Suprapubic skin (tissue), 4 donors: ENCODE results near the gene VASP. TPM values are rescaled to one million over a fixed set of nuclear protein-coding genes. Genes with fewer than 3 reads are reported as not detected.
A peak's percentile ranks its signal among the peaks of the same experiment; 100 is the strongest.

Source experiments
- DNase-seq, 2 donors: peaks; one replicate each; pipeline ENCODE4 v3.0.0-alpha.2; 2019; ENCODE audit warnings: low spot score in 2 of 2
- H3K27ac ChIP-seq: fragments of 200-600 bp; sonication (generic); one replicate; pipeline ENCODE4 v1.5.1; 2019
- H3K27me3 ChIP-seq: fragments of 200-600 bp; sonication (generic); one replicate; pipeline ENCODE4 v1.5.1; 2019
- H3K36me3 ChIP-seq: fragments of 200-600 bp; sonication (generic); one replicate; pipeline ENCODE4 v1.5.1; 2019
- H3K4me1 ChIP-seq: fragments of 200-600 bp; sonication (generic); one replicate; pipeline ENCODE4 v1.5.1; 2019
- H3K4me3 ChIP-seq: fragments of 200-600 bp; sonication (generic); one replicate; pipeline ENCODE4 v1.5.1; 2019; ENCODE audit warnings: mild to moderate bottlenecking
- H3K9me3 ChIP-seq: fragments of 200-600 bp; sonication (generic); one replicate; pipeline ENCODE4 v1.5.1; 2019
- EP300 ChIP-seq: sonication (generic); formaldehyde crosslinking; IDR thresholded peaks from one replicate; pipeline ENCODE4 v1.6.1; 2017; ENCODE audit warnings: antibody characterized with exemption
- POLR2A ChIP-seq, 2 donors: fragments of 450-650 bp; IDR thresholded peaks; one replicate each; pipeline ENCODE4 v1.6.1; 2017; ENCODE audit warnings: antibody characterized with exemption in 2 of 2, mild to moderate bottlenecking in 2 of 2, moderate library complexity in 2 of 2
- POLR2AphosphoS5 ChIP-seq, 3 donors: sonication (generic); formaldehyde crosslinking; IDR thresholded peaks; one replicate each; pipeline ENCODE4 v1.6.1; 2017; ENCODE audit warnings: antibody characterized with exemption in 3 of 3
- WGBS: methylation state at CpG from one replicate; pipeline ENCODE4 v1.1.5; 2018; 5-methylcytosine and 5-hydroxymethylcytosine counted together
- total RNA-seq, 4 donors: library from RNA; depleted of rRNA; stranded (reverse); fragments of >200 nt; gene quantifications; one replicate each; pipeline ENCODE4 v1.1.0, GENCODE V29; 2016
- TF ChIP-seq, protein P1 (sequence below), 2 donors: fragments of 200-600 bp in 1 of 2; fragments of 450-650 bp in 1 of 2; sonication (generic) in 1 of 2; IDR thresholded peaks; one replicate each; pipeline ENCODE4 v1.5.1; 2016 to 2019; ENCODE audit warnings: antibody characterized with exemption in 2 of 2, mild to moderate bottlenecking in 1 of 2, moderate library complexity in 1 of 2

The VASP gene
- total RNA-seq, 4 donors from 2014 or later = 34.8 to 51.3 (median 43.6) TPM

DNA sequence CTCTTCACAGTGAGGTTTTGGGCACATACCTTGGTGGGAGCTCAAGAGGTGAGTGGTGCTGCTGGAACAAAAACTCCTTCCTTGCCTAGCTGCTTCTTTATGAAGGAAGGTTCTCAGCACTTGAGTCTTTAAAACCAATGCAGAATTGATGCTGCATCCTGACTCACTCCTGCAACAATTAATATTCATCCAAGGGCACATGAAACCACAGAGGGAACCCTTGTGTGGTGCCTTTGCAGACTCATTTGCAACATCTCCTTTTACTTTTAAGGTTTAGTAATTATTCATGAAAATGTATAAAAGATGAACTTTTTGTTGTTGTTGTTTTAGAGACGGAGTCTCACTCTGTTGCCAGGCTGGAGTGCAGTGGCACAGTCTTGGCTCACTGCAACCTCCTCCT lies 47.2 kb downstream of the VASP start:
- Histone ChIP-seq H3K4me3 (no peak overlapping the region), H3K9me3 (no peaks in the 10 kb centered on the region), H3K36me3 (peaks cover 3% of the 10 kb centered on the region), H3K27ac (no peak overlapping the region), H3K27me3 (no peaks in the 10 kb centered on the region), H3K4me1 (peaks cover 10% of the 10 kb centered on the region)
- DNase-seq = no peak
- TF ChIP-seq POLR2A (IDR thresholded peaks at IDR 0.05) (no peak), EP300 (no peak)
- whole genome bisulfite sequencing = 73% methylated on average over 1 of the region's 1 CpG

GRCh38 chr19:45556835-45557234 lies 49.6 kb downstream of the VASP start:
- WGBS = 83% methylated on average over 3 of the region's 5 CpGs

DNA sequence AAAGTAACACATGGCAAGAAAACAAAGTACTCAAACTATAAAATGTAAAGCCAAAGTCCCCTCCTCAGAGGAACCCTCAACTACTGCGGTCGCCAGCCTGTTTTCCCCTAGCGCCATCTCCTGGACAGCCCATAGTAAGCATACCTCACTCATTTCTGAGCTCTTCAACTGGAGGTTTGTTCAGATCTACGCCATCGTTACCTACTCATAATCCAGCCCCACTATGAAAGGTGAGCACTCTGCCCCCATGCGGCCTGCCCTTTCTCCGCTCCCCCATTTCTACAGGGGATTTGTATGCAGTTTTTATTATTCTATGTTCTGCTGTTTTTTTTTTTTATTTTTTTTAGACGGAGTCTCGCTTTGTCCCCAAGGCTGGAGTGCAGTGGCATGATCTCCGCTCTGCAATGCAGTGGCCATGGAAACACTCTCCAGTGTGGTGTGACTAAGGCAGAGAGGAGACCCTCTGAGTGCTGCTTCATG lies 51.2 kb downstream of the VASP start:
- TF ChIP-seq EP300 = no peak
- TF ChIP-seq, protein P1, sequence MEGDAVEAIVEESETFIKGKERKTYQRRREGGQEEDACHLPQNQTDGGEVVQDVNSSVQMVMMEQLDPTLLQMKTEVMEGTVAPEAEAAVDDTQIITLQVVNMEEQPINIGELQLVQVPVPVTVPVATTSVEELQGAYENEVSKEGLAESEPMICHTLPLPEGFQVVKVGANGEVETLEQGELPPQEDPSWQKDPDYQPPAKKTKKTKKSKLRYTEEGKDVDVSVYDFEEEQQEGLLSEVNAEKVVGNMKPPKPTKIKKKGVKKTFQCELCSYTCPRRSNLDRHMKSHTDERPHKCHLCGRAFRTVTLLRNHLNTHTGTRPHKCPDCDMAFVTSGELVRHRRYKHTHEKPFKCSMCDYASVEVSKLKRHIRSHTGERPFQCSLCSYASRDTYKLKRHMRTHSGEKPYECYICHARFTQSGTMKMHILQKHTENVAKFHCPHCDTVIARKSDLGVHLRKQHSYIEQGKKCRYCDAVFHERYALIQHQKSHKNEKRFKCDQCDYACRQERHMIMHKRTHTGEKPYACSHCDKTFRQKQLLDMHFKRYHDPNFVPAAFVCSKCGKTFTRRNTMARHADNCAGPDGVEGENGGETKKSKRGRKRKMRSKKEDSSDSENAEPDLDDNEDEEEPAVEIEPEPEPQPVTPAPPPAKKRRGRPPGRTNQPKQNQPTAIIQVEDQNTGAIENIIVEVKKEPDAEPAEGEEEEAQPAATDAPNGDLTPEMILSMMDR (IDR thresholded peaks at IDR 0.05) = peak; percentile 59 to 67
- DNase-seq = no peak
- 41% methylated on average over 10 of the region's 10 CpGs for WGBS
- Histone ChIP-seq H3K4me3 (no peak overlapping the region), H3K9me3 (no peaks in the 10 kb centered on the region), H3K4me1 (peaks cover 10% of the 10 kb centered on the region), H3K27ac (no peak overlapping the region), H3K36me3 (peaks cover 3% of the 10 kb centered on the region), H3K27me3 (no peaks in the 10 kb centered on the region)

More at GRCh38 chr19:45556835-45557234, 49.6 kb downstream of the VASP start:
- H3K4me1 ChIP-seq = peaks cover 10% of the 10 kb centered on the region
- no peak for DNase-seq
- H3K4me3 ChIP-seq = no peak overlapping the region
- H3K27me3 ChIP-seq = no peaks in the 10 kb centered on the region
- no peak overlapping the region for H3K27ac ChIP-seq
- H3K9me3 ChIP-seq = no peaks in the 10 kb centered on the region
- no peak for TF ChIP-seq EP300
- TF ChIP-seq POLR2AphosphoS5 (IDR thresholded peaks at IDR 0.05) = no peak
- TF ChIP-seq, protein P1 (IDR thresholded peaks at IDR 0.05) = no peak
- TF ChIP-seq POLR2A (IDR thresholded peaks at IDR 0.05) = no peak
- peaks cover 3% of the 10 kb centered on the region for H3K36me3 ChIP-seq

DNA sequence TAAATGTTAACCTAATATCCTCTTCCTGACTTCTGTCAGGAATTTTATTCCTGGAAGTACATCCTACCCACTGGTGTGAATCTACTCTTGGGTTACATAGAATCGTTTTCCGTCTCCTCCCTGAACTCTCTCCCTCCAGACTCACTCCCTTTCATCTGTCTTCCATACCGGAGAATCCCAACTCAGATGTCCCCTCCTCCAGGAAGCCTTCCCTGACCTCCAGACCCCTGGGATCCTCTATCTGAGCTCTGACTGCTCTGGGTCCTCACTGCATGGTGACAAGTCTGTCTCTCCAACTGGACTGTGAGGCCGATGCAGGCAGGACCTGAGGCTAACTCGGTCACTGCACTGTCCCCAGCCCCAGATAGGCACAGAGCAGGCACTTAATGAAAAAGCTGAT lies 52.8 kb downstream of the VASP start:
- 86% methylated on average over 5 of the region's 5 CpGs for WGBS
- DNase-seq = no peak
- no peaks in the 10 kb centered on the region for H3K9me3 ChIP-seq

DNA sequence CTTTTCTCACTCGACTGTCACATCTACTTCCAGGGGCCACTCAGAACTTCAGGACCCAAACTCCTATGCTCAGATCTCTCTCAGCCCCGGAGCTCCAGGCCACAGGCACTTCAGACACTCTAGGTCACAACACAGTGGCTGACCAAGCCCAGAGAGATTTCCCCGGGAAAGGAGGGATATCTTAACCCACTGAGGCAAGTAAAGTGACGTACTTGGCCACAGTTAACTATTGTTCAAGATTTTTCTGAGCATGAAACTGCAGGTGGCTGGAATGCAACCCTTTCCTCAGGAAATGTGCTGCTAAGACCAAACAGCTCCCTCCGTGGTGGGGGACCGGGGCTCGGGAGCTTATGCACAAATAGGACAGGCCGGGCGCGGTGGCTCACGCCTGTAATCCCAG lies 53.4 kb downstream of the VASP start:
- DNase-seq = no peak
- Histone ChIP-seq H3K9me3 (no peaks in the 10 kb centered on the region), H3K27ac (no peak overlapping the region), H3K4me3 (no peak overlapping the region), H3K4me1 (peaks cover 4% of the 10 kb centered on the region), H3K27me3 (no peaks in the 10 kb centered on the region), H3K36me3 (no peaks in the 10 kb centered on the region)
- no peak for TF ChIP-seq POLR2A (IDR thresholded peaks at IDR 0.05)
- TF ChIP-seq, protein P1 (IDR thresholded peaks at IDR 0.05) = no peak
- no peak for TF ChIP-seq EP300
- no peak for TF ChIP-seq POLR2AphosphoS5 (IDR thresholded peaks at IDR 0.05)
- 91% methylated on average over 10 of the region's 11 CpGs for WGBS

More for the DNA sequence above, 52.8 kb downstream of the VASP start:
- H3K4me1 ChIP-seq = peaks cover 4% of the 10 kb centered on the region
- TF ChIP-seq EP300 (no peak), POLR2AphosphoS5 (IDR thresholded peaks at IDR 0.05) (no peak), POLR2A (IDR thresholded peaks at IDR 0.05) (no peak)
- TF ChIP-seq, protein P1 (IDR thresholded peaks at IDR 0.05) = no peak
- H3K36me3 ChIP-seq = no peaks in the 10 kb centered on the region
- H3K4me3 ChIP-seq = no peak overlapping the region
- no peaks in the 10 kb centered on the region for H3K27me3 ChIP-seq
- no peak overlapping the region for H3K27ac ChIP-seq
